Esophagus squamous epithelium (tissue), 4 donors: ENCODE results near the gene PRKACG.

Experiments used
- POLR2A ChIP-seq, 4 donors: fragments of 450-650 bp; IDR thresholded peaks; one replicate each; pipeline ENCODE4 v1.6.1; 2017; ENCODE audit warnings: antibody characterized with exemption in 4 of 4, mild to moderate bottlenecking in 4 of 4, moderate library complexity in 3 of 4
- TF ChIP-seq, protein P1 (sequence below), 6 experiments: fragments of 450-650 bp in 4 of 6; fragments of 200-600 bp in 2 of 6; sonication (generic) in 2 of 6; IDR thresholded peaks; one replicate each; pipeline ENCODE4 v1.5.1; 2016 to 2019; ENCODE audit warnings: antibody characterized with exemption in 6 of 6, mild to moderate bottlenecking in 4 of 6, moderate library complexity in 4 of 6

- TF ChIP-seq POLR2A (IDR thresholded peaks at IDR 0.05): no peak
- TF ChIP-seq, protein P1, sequence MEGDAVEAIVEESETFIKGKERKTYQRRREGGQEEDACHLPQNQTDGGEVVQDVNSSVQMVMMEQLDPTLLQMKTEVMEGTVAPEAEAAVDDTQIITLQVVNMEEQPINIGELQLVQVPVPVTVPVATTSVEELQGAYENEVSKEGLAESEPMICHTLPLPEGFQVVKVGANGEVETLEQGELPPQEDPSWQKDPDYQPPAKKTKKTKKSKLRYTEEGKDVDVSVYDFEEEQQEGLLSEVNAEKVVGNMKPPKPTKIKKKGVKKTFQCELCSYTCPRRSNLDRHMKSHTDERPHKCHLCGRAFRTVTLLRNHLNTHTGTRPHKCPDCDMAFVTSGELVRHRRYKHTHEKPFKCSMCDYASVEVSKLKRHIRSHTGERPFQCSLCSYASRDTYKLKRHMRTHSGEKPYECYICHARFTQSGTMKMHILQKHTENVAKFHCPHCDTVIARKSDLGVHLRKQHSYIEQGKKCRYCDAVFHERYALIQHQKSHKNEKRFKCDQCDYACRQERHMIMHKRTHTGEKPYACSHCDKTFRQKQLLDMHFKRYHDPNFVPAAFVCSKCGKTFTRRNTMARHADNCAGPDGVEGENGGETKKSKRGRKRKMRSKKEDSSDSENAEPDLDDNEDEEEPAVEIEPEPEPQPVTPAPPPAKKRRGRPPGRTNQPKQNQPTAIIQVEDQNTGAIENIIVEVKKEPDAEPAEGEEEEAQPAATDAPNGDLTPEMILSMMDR (IDR thresholded peaks at IDR 0.05): no peak
Observed at GRCh38 chr9:68973619-68974018, 40.3 kb downstream of the PRKACG start.
